Activated CD4-positive, alpha-beta T cell treated with anti-CD3 and anti-CD28 coated beads for 36 hours (primary cell): Measurements from ENCODE around the gene TIGAR. TPM values are rescaled to one million over a fixed set of nuclear protein-coding genes. Genes with fewer than 3 reads are reported as not detected.
A peak's percentile ranks its signal among the peaks of the same experiment; 100 is the strongest.

Source experiments
- ATAC-seq: fragments of 200-7000 bp; cut with Tn5 transposase; one replicate; pipeline ENCODE4 v1.10.0; 2021; ENCODE audit warnings: mild to moderate bottlenecking, moderate library complexity
- CTCF ChIA-PET: fragments of 350-600 bp; sonication (Branson Sonifier 250); formaldehyde crosslinking; loops from one replicate; lab custom pipeline; 2021; ENCODE audit warnings: antibody characterized with exemption; lab: Charles Lee
- POLR2A ChIA-PET: fragments of 350-600 bp; sonication (Branson Sonifier 250); formaldehyde crosslinking; loops from one replicate; lab custom pipeline; 2021; ENCODE audit warnings: antibody characterized with exemption, inconsistent platforms; lab: Charles Lee
- DNase-seq: peaks from one replicate; pipeline ENCODE4 v3.0.0-alpha.2; 2020
- H3K27ac Mint-ChIP-seq: one replicate; pipeline ENCODE4 v1.8.0; 2021; ENCODE audit warnings: mixed read lengths
- H3K27me3 Mint-ChIP-seq: one replicate; pipeline ENCODE4 v1.8.0; 2021; ENCODE audit warnings: mixed read lengths
- H3K36me3 Mint-ChIP-seq: one replicate; pipeline ENCODE4 v1.8.0; 2021; ENCODE audit warnings: low read depth, mixed read lengths
- H3K4me1 Mint-ChIP-seq: one replicate; pipeline ENCODE4 v1.8.0; 2021; ENCODE audit warnings: mixed read lengths
- H3K4me3 Mint-ChIP-seq: one replicate; pipeline ENCODE4 v1.8.0; 2021; ENCODE audit warnings: mild to moderate bottlenecking, moderate library complexity, mixed read lengths
- H3K9me3 Mint-ChIP-seq: one replicate; pipeline ENCODE4 v1.8.0; 2021; ENCODE audit warnings: low read depth, mixed read lengths
- intact Hi-C, 2 experiments: fragments of 100-400 bp; cut with DNase I in 1 of 2; cut with micrococcal nuclease in 1 of 2; formaldehyde crosslinking; loops; one replicate each; pipeline versions ENCODE4 v1.14.2 to v1.15.1; 2022 to 2024; cut with DNase I, micrococcal nuclease
- total RNA-seq, 2 experiments: library from RNA; stranded (reverse); gene quantifications; one replicate each; pipeline ENCODE4 v1.2.3, GENCODE V29; 2021

TIGAR gene
- total RNA-seq: 1 to 10 TPM; 7.1 to 8.4 TPM

GRCh38 chr12:4320853-4321701 is at the start of gene TIGAR:
TIGAR (plus strand) TSS chr12:4321213; CDS start chr12:4321272, 59 bp downstream.
- POLR2A ChIA-PET: no interaction called here
- intact Hi-C loops: loop anchor here (1.0 to 2.0 kb wide), 5 partner anchors 52 to 568 kb away; partner anchors contain the start of genes PARP11 (in 2 of the 2), RAD51AP1 (in 2 of the 2), AKAP3 (in 1 of the 2) and CRACR2A (in 1 of the 2)
- H3K4me3 Mint-ChIP-seq: peak within 1 kb of the TSS; percentile 89
- no peaks in the 10 kb centered on the region for H3K9me3 Mint-ChIP-seq
- DNase-seq: peak; percentile 96
- peak within 1 kb of the TSS; percentile 85 for H3K27ac Mint-ChIP-seq
- no peaks in the 10 kb centered on the region for H3K27me3 Mint-ChIP-seq
- CTCF ChIA-PET: interaction anchor here (0.6 to 2.2 kb wide), 2 partner anchors 37 to 44 kb away, joined by 3 to 5 read pairs; no protein-coding TSS in a partner anchor
- peaks cover 33% of the 10 kb centered on the region for H3K4me1 Mint-ChIP-seq
- H3K36me3 Mint-ChIP-seq: peaks cover 3% of the 10 kb centered on the region
- ATAC-seq: peak; percentile 99

GRCh38 chr12:4271717-4272423 is 49.1 kb upstream of the TIGAR start:
- Mint-ChIP-seq H3K4me3 (peak overlapping the region; percentile 95), H3K27ac (peak overlapping the region; percentile 99), H3K4me1 (peaks cover 32% of the 10 kb centered on the region), H3K27me3 (no peaks in the 10 kb centered on the region), H3K36me3 (peaks cover 31% of the 10 kb centered on the region), H3K9me3 (no peaks in the 10 kb centered on the region)
- DNase-seq (peak; percentile 94), ATAC-seq (peak; percentile 55)
- ChIA-PET POLR2A (interaction anchor here (0.8 to 3.3 kb wide), 10 partner anchors 18 to 402 kb away, joined by 3 to 22 read pairs (median 4); partner anchors contain the start of gene PARP11), CTCF (interaction anchor here (0.7 to 8.6 kb wide), 7 partner anchors 14 to 386 kb away, joined by 3 to 109 read pairs (median 3); no protein-coding TSS in a partner anchor)
- intact Hi-C loops: loop anchor here (1.0 to 2.0 kb wide), 7 partner anchors 21 to 399 kb away; partner anchors contain the start of gene PARP11 (in 1 of the 2)

GRCh38 chr12:4272424-4273272 is 48.4 kb upstream of the TIGAR start:
- Mint-ChIP-seq H3K9me3 (no peaks in the 10 kb centered on the region), H3K27me3 (no peaks in the 10 kb centered on the region), H3K36me3 (peaks cover 39% of the 10 kb centered on the region), H3K4me3 (peak overlapping the region; percentile 95), H3K27ac (peak overlapping the region; percentile 99), H3K4me1 (peaks cover 35% of the 10 kb centered on the region)
- ChIA-PET POLR2A (interaction anchor here (0.5 to 3.3 kb wide), 13 partner anchors 17 to 403 kb away, joined by 3 to 22 read pairs (median 3); no protein-coding TSS in a partner anchor), CTCF (interaction anchor here (0.6 to 8.6 kb wide), 11 partner anchors 15 to 387 kb away, joined by 3 to 109 read pairs (median 3); no protein-coding TSS in a partner anchor)
- intact Hi-C loops: loop anchor here (1.0 to 2.0 kb wide), 8 partner anchors 22 to 400 kb away; partner anchors contain the start of gene PARP11 (in 1 of the 2)
- peak; percentile 11 for ATAC-seq
- peak; percentile 87 for DNase-seq

GRCh38 chr12:4273273-4273651 is 47.8 kb upstream of the TIGAR start:
- Mint-ChIP-seq H3K27me3 (no peaks in the 10 kb centered on the region), H3K27ac (peak overlapping the region; percentile 99), H3K9me3 (no peaks in the 10 kb centered on the region), H3K36me3 (peaks cover 45% of the 10 kb centered on the region), H3K4me3 (peak overlapping the region; percentile 95), H3K4me1 (peaks cover 35% of the 10 kb centered on the region)
- ATAC-seq: peak; percentile 1
- CTCF ChIA-PET: interaction anchor here (0.6 to 8.6 kb wide), 8 partner anchors 89 to 388 kb away, joined by 3 to 109 read pairs (median 4); no protein-coding TSS in a partner anchor
- intact Hi-C loops: loop anchor here (1.0 to 2.0 kb wide), 5 partner anchors 22 to 400 kb away; partner anchors contain the start of gene PARP11 (in 1 of the 2)
- no peak for DNase-seq
- POLR2A ChIA-PET: interaction anchor here (0.5 to 3.3 kb wide), 9 partner anchors 16 to 300 kb away, joined by 3 to 22 read pairs (median 3); no protein-coding TSS in a partner anchor

GRCh38 chr12:4273652-4274395 is 47.2 kb upstream of the TIGAR start, which contains the start of gene CCND2:
CCND2 (plus strand) TSS chr12:4273762; CDS start chr12:4274041, 279 bp downstream.
- H3K27ac Mint-ChIP-seq: peak within 1 kb of the TSS; percentile 99
- no peaks in the 10 kb centered on the region for H3K9me3 Mint-ChIP-seq
- H3K36me3 Mint-ChIP-seq: peaks cover 50% of the 10 kb centered on the region
- H3K4me3 Mint-ChIP-seq: peak within 1 kb of the TSS; percentile 95
- intact Hi-C loops: loop anchor here (1.0 to 2.0 kb wide), 5 partner anchors 23 to 401 kb away; partner anchors contain the start of gene PARP11 (in 1 of the 2)
- peak; percentile 34 for ATAC-seq
- H3K27me3 Mint-ChIP-seq: no peaks in the 10 kb centered on the region
- ChIA-PET POLR2A (interaction anchor here (0.5 to 3.3 kb wide), 9 partner anchors 15 to 300 kb away, joined by 3 to 22 read pairs (median 3); no protein-coding TSS in a partner anchor), CTCF (interaction anchor here (0.6 to 8.6 kb wide), 8 partner anchors 89 to 388 kb away, joined by 3 to 109 read pairs (median 4); no protein-coding TSS in a partner anchor)
- H3K4me1 Mint-ChIP-seq: peaks cover 35% of the 10 kb centered on the region
- DNase-seq: peak; percentile 91

- Mint-ChIP-seq H3K36me3 (peaks cover 57% of the 10 kb centered on the region), H3K4me1 (peaks cover 41% of the 10 kb centered on the region), H3K27ac (peak overlapping the region; percentile 99), H3K27me3 (no peaks in the 10 kb centered on the region), H3K9me3 (no peaks in the 10 kb centered on the region), H3K4me3 (peak overlapping the region; percentile 95)
- DNase-seq: peak; percentile 53
- ChIA-PET POLR2A (interaction anchor here (0.7 to 3.3 kb wide), 2 partner anchors 128 to 204 kb away, joined by 4 to 22 read pairs; no protein-coding TSS in a partner anchor), CTCF (interaction anchor here (0.6 to 8.6 kb wide), 6 partner anchors 87 to 389 kb away, joined by 3 to 109 read pairs (median 4); no protein-coding TSS in a partner anchor)
- no peak for ATAC-seq
- intact Hi-C loops: no loop called here
Measured at GRCh38 chr12:4274396-4275015, 46.5 kb upstream of the TIGAR start.

- H3K36me3 Mint-ChIP-seq: peaks cover 65% of the 10 kb centered on the region
- ChIA-PET CTCF (interaction anchor here (0.6 to 8.6 kb wide), 21 partner anchors 10 to 390 kb away, joined by 3 to 109 read pairs (median 11); no protein-coding TSS in a partner anchor), POLR2A (interaction anchor here (0.7 to 2.6 kb wide), 5 partner anchors 12 to 389 kb away, joined by 3 to 12 read pairs (median 5); no protein-coding TSS in a partner anchor)
- H3K4me3 Mint-ChIP-seq: peak overlapping the region; percentile 95
- no peaks in the 10 kb centered on the region for H3K27me3 Mint-ChIP-seq
- H3K9me3 Mint-ChIP-seq: no peaks in the 10 kb centered on the region
- H3K27ac Mint-ChIP-seq: peak overlapping the region; percentile 99
- intact Hi-C loops: no loop called here
- H3K4me1 Mint-ChIP-seq: peaks cover 48% of the 10 kb centered on the region
- DNase-seq (peak; percentile 50), ATAC-seq (no peak)
Measured at GRCh38 chr12:4275016-4275869, 45.8 kb upstream of the TIGAR start.

- CTCF ChIA-PET: interaction anchor here (0.6 to 8.6 kb wide), 41 partner anchors 8 to 499 kb away, joined by 3 to 109 read pairs (median 8); no protein-coding TSS in a partner anchor
Measured at GRCh38 chr12:4275870-4276301, 45.1 kb upstream of the TIGAR start.

More at GRCh38 chr12:4275870-4276301, 45.1 kb upstream of the TIGAR start:
- ATAC-seq: no peak
- H3K4me3 Mint-ChIP-seq: peak overlapping the region; percentile 95
- no peaks in the 10 kb centered on the region for H3K27me3 Mint-ChIP-seq
- peaks cover 54% of the 10 kb centered on the region for H3K4me1 Mint-ChIP-seq
- DNase-seq: peak; percentile 20
- POLR2A ChIA-PET: interaction anchor here (0.7 to 2.6 kb wide), 5 partner anchors 11 to 403 kb away, joined by 3 to 12 read pairs (median 5); partner anchors contain the start of gene PARP11
- peaks cover 71% of the 10 kb centered on the region for H3K36me3 Mint-ChIP-seq
- intact Hi-C loops: no loop called here
- peak overlapping the region; percentile 99 for H3K27ac Mint-ChIP-seq
- no peaks in the 10 kb centered on the region for H3K9me3 Mint-ChIP-seq
